Vagina (tissue), 2 donors: ENCODE data around the gene SLC39A7. TPM values are rescaled to one million over a fixed set of nuclear protein-coding genes. Genes with fewer than 3 reads are reported as not detected.

Experiments used
- DNase-seq, 2 donors: peaks; one replicate each; pipeline ENCODE4 v3.0.0-alpha.2; 2017; ENCODE audit errors: extremely low spot score in 2 of 2
- H3K27ac ChIP-seq: fragments of 200-600 bp; sonication (generic); one replicate; pipeline ENCODE4 v1.5.1; 2019
- H3K27me3 ChIP-seq: fragments of 200-600 bp; sonication (generic); one replicate; pipeline ENCODE4 v1.5.1; 2019
- H3K36me3 ChIP-seq, 2 donors: fragments of 200-600 bp; sonication (generic); one replicate each; pipeline ENCODE4 v1.5.1; 2017 to 2019
- H3K4me1 ChIP-seq: fragments of 200-600 bp; sonication (generic); one replicate; pipeline ENCODE4 v1.5.1; 2019
- H3K4me3 ChIP-seq, 2 donors: fragments of 200-600 bp; sonication (generic); 1 replicate in 1 of 2; 2 replicates in 1 of 2; pipeline ENCODE4 v1.5.1; 2016 to 2019
- H3K9me3 ChIP-seq: fragments of 200-600 bp; sonication (generic); one replicate; pipeline ENCODE4 v1.5.1; 2019
- CTCF ChIP-seq, 3 experiments: fragments of 450-650 bp in 2 of 3; fragments of 200-600 bp in 1 of 3; sonication (generic) in 1 of 3; IDR thresholded peaks; one replicate each; pipeline ENCODE4 v1.5.1; 2017 to 2019; ENCODE audit warnings: antibody characterized with exemption in 3 of 3, mild to moderate bottlenecking in 2 of 3, moderate library complexity in 2 of 3
- POLR2A ChIP-seq, 2 donors: fragments of 450-650 bp; IDR thresholded peaks; one replicate each; pipeline ENCODE4 v1.6.1; 2017; ENCODE audit warnings: antibody characterized with exemption in 2 of 2, mild to moderate bottlenecking in 2 of 2, moderate library complexity in 2 of 2
- POLR2AphosphoS5 ChIP-seq, 2 donors: sonication (generic); formaldehyde crosslinking; IDR thresholded peaks; one replicate each; pipeline ENCODE4 v1.9.0; 2017; ENCODE audit warnings: antibody characterized with exemption in 2 of 2, mild to moderate bottlenecking in 2 of 2, low read depth in 1 of 2; ENCODE audit not compliant: insufficient read depth in 1 of 2
- intact Hi-C: fragments of 100-400 bp; cut with DNase I; formaldehyde crosslinking; loops from one replicate; pipeline ENCODE4 v1.15.1; 2023
- total RNA-seq: library from RNA; depleted of rRNA; stranded (reverse); fragments of >200 nt; gene quantifications from one replicate; pipeline ENCODE4 v1.2.3, GENCODE V29; 2016

Gene SLC39A7
- total RNA-seq, 1 donor from 2014 or later: 36.3 TPM

GRCh38 chr6:33185654-33186187 lies 14.9 kb upstream of the SLC39A7 start:
- H3K9me3 ChIP-seq: no peaks in the 10 kb centered on the region
- no peak for DNase-seq
- no peak overlapping the region for H3K27ac ChIP-seq
- no peaks in the 10 kb centered on the region for H3K27me3 ChIP-seq
- no peaks in the 10 kb centered on the region for H3K36me3 ChIP-seq
- no peak overlapping the region for H3K4me3 ChIP-seq
- TF ChIP-seq CTCF (IDR thresholded peaks at IDR 0.05): no peak
- TF ChIP-seq POLR2AphosphoS5 (IDR thresholded peaks at IDR 0.05; ENCODE audit: insufficient read depth in 1 of 2, low read depth in 1 of 2): no peak
- no peak for TF ChIP-seq POLR2A (IDR thresholded peaks at IDR 0.05)
- intact Hi-C loops: no loop called here
- no peaks in the 10 kb centered on the region for H3K4me1 ChIP-seq

GRCh38 chr6:33187809-33188208 lies 12.9 kb upstream of the SLC39A7 start:
- Histone ChIP-seq H3K27me3 (no peaks in the 10 kb centered on the region), H3K36me3 (no peaks in the 10 kb centered on the region), H3K27ac (no peak overlapping the region), H3K4me1 (peaks cover 12% of the 10 kb centered on the region), H3K9me3 (no peaks in the 10 kb centered on the region), H3K4me3 (no peak overlapping the region)
- intact Hi-C loops: no loop called here
- no peak for DNase-seq
- TF ChIP-seq POLR2A (IDR thresholded peaks at IDR 0.05) (no peak), POLR2AphosphoS5 (IDR thresholded peaks at IDR 0.05; ENCODE audit: insufficient read depth in 1 of 2, low read depth in 1 of 2) (no peak), CTCF (IDR thresholded peaks at IDR 0.05) (no peak)

GRCh38 chr6:33189164-33189563 lies 11.5 kb upstream of the SLC39A7 start:
- Histone ChIP-seq H3K4me1 (peaks cover 15% of the 10 kb centered on the region), H3K36me3 (no peaks in the 10 kb centered on the region), H3K27me3 (no peaks in the 10 kb centered on the region), H3K9me3 (no peaks in the 10 kb centered on the region), H3K4me3 (no peak overlapping the region), H3K27ac (no peak overlapping the region)
- intact Hi-C loops: no loop called here
- no peak for TF ChIP-seq POLR2A (IDR thresholded peaks at IDR 0.05)
- no peak for TF ChIP-seq CTCF (IDR thresholded peaks at IDR 0.05)
- TF ChIP-seq POLR2AphosphoS5 (IDR thresholded peaks at IDR 0.05; ENCODE audit: insufficient read depth in 1 of 2, low read depth in 1 of 2): no peak
- DNase-seq: no peak

- H3K36me3 ChIP-seq: peaks cover 0 to under 1% of the 10 kb centered on the region in 2 donors
- no peak for TF ChIP-seq POLR2AphosphoS5 (IDR thresholded peaks at IDR 0.05; ENCODE audit: insufficient read depth in 1 of 2, low read depth in 1 of 2)
- TF ChIP-seq CTCF (IDR thresholded peaks at IDR 0.05): no peak
- TF ChIP-seq POLR2A (IDR thresholded peaks at IDR 0.05): no peak
- H3K4me3 ChIP-seq: no peak overlapping the region
- intact Hi-C loops: no loop called here
- DNase-seq: no peak
- H3K4me1 ChIP-seq: peaks cover 15% of the 10 kb centered on the region
- no peak overlapping the region for H3K27ac ChIP-seq
- no peaks in the 10 kb centered on the region for H3K27me3 ChIP-seq
- H3K9me3 ChIP-seq: no peaks in the 10 kb centered on the region
Observed at GRCh38 chr6:33189625-33190448, 10.8 kb upstream of the SLC39A7 start.
